H9 (cell line): Measurements from ENCODE around the gene FOLR1. TPM values are rescaled to one million over a fixed set of nuclear protein-coding genes. Genes with fewer than 3 reads are reported as not detected.

Experiments
- DNase-seq: peaks from one replicate; pipeline ENCODE4 v3.0.0-alpha.2; 2017
- H2AFZ ChIP-seq: one replicate; pipeline ENCODE4 v1.6.1; 2013; ENCODE audit warnings: mild to moderate bottlenecking, low read length, control low read depth, moderate library complexity
- H2AK5ac ChIP-seq: 2 replicates; pipeline ENCODE4 v1.6.1; 2013; ENCODE audit warnings: low read length, control low read depth, mixed read lengths; ENCODE audit not compliant: insufficient read length
- H2BK120ac ChIP-seq: one replicate; pipeline ENCODE4 v1.6.1; 2013; ENCODE audit warnings: low read depth, mild to moderate bottlenecking, low read length, control low read depth, inconsistent platforms; ENCODE audit not compliant: poor library complexity, severe bottlenecking
- H2BK12ac ChIP-seq: 2 replicates; pipeline ENCODE4 v1.6.1; 2013; ENCODE audit warnings: low read length, control low read depth, mixed read lengths, low read depth; ENCODE audit not compliant: insufficient read length
- H2BK15ac ChIP-seq: 2 replicates; pipeline ENCODE4 v1.6.1; 2013; ENCODE audit warnings: low read depth, low read length, control low read depth
- H2BK20ac ChIP-seq: one replicate; pipeline ENCODE4 v1.6.1; 2013; ENCODE audit warnings: low read depth, mild to moderate bottlenecking, low read length, control low read depth, inconsistent platforms; ENCODE audit not compliant: poor library complexity, severe bottlenecking
- H2BK5ac ChIP-seq: 2 replicates; pipeline ENCODE4 v1.6.1; 2013; ENCODE audit warnings: low read length, control low read depth, mixed read lengths; ENCODE audit not compliant: insufficient read length
- H3K14ac ChIP-seq: 2 replicates; pipeline ENCODE4 v1.6.1; 2013; ENCODE audit warnings: low read length, control low read depth; ENCODE audit not compliant: insufficient read depth
- H3K18ac ChIP-seq: 2 replicates; pipeline ENCODE4 v1.6.1; 2013; ENCODE audit warnings: low read depth, mild to moderate bottlenecking, mixed read lengths, low read length, control low read depth; ENCODE audit not compliant: insufficient read length
- H3K23ac ChIP-seq: 2 replicates; pipeline ENCODE4 v1.6.1; 2013; ENCODE audit warnings: low read length, control low read depth, mixed read lengths, low read depth; ENCODE audit not compliant: insufficient read length
- H3K23me2 ChIP-seq: 2 replicates; pipeline ENCODE4 v1.6.1; 2013; ENCODE audit warnings: low read depth, mild to moderate bottlenecking, mixed read lengths, low read length, control low read depth; ENCODE audit not compliant: insufficient read length, poor library complexity, severe bottlenecking
- H3K27ac ChIP-seq: 2 replicates; pipeline ENCODE4 v1.5.1; 2013; ENCODE audit warnings: low read length, control low read depth, mixed read lengths, low read depth; ENCODE audit not compliant: insufficient read length
- H3K27me3 ChIP-seq: 2 replicates; pipeline ENCODE4 v1.6.1; 2013; ENCODE audit warnings: low read length, control low read depth, inconsistent platforms; ENCODE audit not compliant: insufficient read depth
- H3K4ac ChIP-seq: 2 replicates; pipeline ENCODE4 v1.6.1; 2013; ENCODE audit warnings: low read depth, mild to moderate bottlenecking, control low read depth, inconsistent platforms, low read length, moderate library complexity
- H3K4me1 ChIP-seq: 2 replicates; pipeline ENCODE4 v1.6.1; 2013; ENCODE audit warnings: low read length, control low read depth, inconsistent platforms; ENCODE audit not compliant: insufficient read depth
- H3K4me2 ChIP-seq: 2 replicates; pipeline ENCODE4 v1.6.1; 2013; ENCODE audit warnings: low read length, control low read depth, mixed read lengths; ENCODE audit not compliant: insufficient read length, insufficient read depth
- H3K56ac ChIP-seq: 2 replicates; pipeline ENCODE4 v1.6.1; 2013; ENCODE audit warnings: low read depth, mild to moderate bottlenecking, mixed read lengths, low read length, control low read depth; ENCODE audit not compliant: insufficient read length
- H3K79me1 ChIP-seq: 2 replicates; pipeline ENCODE4 v1.6.1; 2013; ENCODE audit warnings: low read depth, mild to moderate bottlenecking, moderate library complexity, low read length, control low read depth, inconsistent platforms; ENCODE audit not compliant: insufficient read depth, poor library complexity, severe bottlenecking
- H3K79me2 ChIP-seq: 2 replicates; pipeline ENCODE4 v1.6.1; 2013; ENCODE audit warnings: low read length, control low read depth, inconsistent platforms; ENCODE audit not compliant: insufficient read depth
- H3K9ac ChIP-seq: 2 replicates; pipeline ENCODE4 v1.6.1; 2013; ENCODE audit warnings: low read length, control low read depth, mixed read lengths; ENCODE audit not compliant: insufficient read length; ENCODE audit errors: extremely low read depth
- H3K9me3 ChIP-seq: one replicate; pipeline ENCODE4 v1.6.1; 2013; ENCODE audit warnings: low read depth, low read length, inconsistent platforms; ENCODE audit not compliant: control insufficient read depth
- H3T11ph ChIP-seq: one replicate; pipeline ENCODE4 v1.6.1; 2013; ENCODE audit warnings: mild to moderate bottlenecking, low read length, control low read depth, inconsistent platforms
- H4K20me1 ChIP-seq: one replicate; pipeline ENCODE4 v1.6.1; 2013; ENCODE audit not compliant: control insufficient read depth, insufficient read length, insufficient read depth
- H4K5ac ChIP-seq: 2 replicates; pipeline ENCODE4 v1.6.1; 2013; ENCODE audit warnings: low read depth, mild to moderate bottlenecking, mixed read lengths, low read length, control low read depth; ENCODE audit not compliant: insufficient read length
- H4K8ac ChIP-seq: replicated peaks from 2 replicates; pipeline ENCODE4 v1.6.1; 2013; ENCODE audit warnings: low read length, control low read depth, mixed read lengths, low read depth; ENCODE audit not compliant: insufficient read length
- H4K91ac ChIP-seq: 2 replicates; pipeline ENCODE4 v1.6.1; 2013; ENCODE audit warnings: low read depth, mild to moderate bottlenecking, moderate library complexity, mixed read lengths, low read length, control low read depth; ENCODE audit not compliant: insufficient read length
- H3K27ac Mint-ChIP-seq, 3 experiments: 2 replicates in 2 of 3; 3 replicates in 1 of 3; pipeline ENCODE4 v1.8.0; 2020 to 2021; ENCODE audit warnings: mixed read lengths in 3 of 3, mild to moderate bottlenecking in 1 of 3, moderate library complexity in 1 of 3
- H3K27me3 Mint-ChIP-seq: 2 replicates; pipeline ENCODE4 v1.8.0; 2021; ENCODE audit warnings: low read depth, mild to moderate bottlenecking, moderate library complexity, mixed read lengths
- H3K36me3 Mint-ChIP-seq, 3 experiments: 2 replicates in 2 of 3; 3 replicates in 1 of 3; pipeline ENCODE4 v1.8.0; 2020 to 2021; ENCODE audit warnings: low read depth in 3 of 3, mixed read lengths in 3 of 3; ENCODE audit not compliant: insufficient read depth in 1 of 3
- H3K4me1 Mint-ChIP-seq, 2 experiments: 2 replicates each; pipeline ENCODE4 v1.8.0; 2020; ENCODE audit warnings: mixed read lengths in 2 of 2
- H3K4me3 Mint-ChIP-seq, 2 experiments: 2 replicates in 1 of 2; 3 replicates in 1 of 2; pipeline ENCODE4 v1.8.0; 2020 to 2021; ENCODE audit warnings: mild to moderate bottlenecking in 2 of 2, mixed read lengths in 2 of 2, moderate library complexity in 1 of 2
- H3K9me3 Mint-ChIP-seq, 2 experiments: 2 replicates in 1 of 2; 3 replicates in 1 of 2; pipeline ENCODE4 v1.8.0; 2020; ENCODE audit warnings: mild to moderate bottlenecking in 2 of 2, mixed read lengths in 2 of 2, moderate library complexity in 1 of 2
- CTCF ChIP-seq: fragments of 200-600 bp; sonication (generic); conservative IDR thresholded peaks from 3 replicates; pipeline ENCODE4 v1.8.0; 2021; ENCODE audit warnings: antibody characterized with exemption, mild to moderate bottlenecking
- WGBS: extraction: QIAGEN DNeasy Blood & Tissue Kit; methylation state at CpG from one replicate; pipeline ENCODE4 v1.1.7; 2013; ENCODE audit warnings: missing lambda C conversion rate, low lambda C conversion rate, mixed read lengths; ENCODE audit not compliant: insufficient read length; ENCODE audit errors: extremely low coverage; 5-methylcytosine and 5-hydroxymethylcytosine counted together
- total RNA-seq: library from RNA; stranded (reverse); gene quantifications from 2 replicates; pipeline ENCODE4 v1.2.1, GENCODE V29; 2021

The FOLR1 gene
- total RNA-seq, 1 experiment from 2014 or later = 0.92 TPM

GRCh38 chr11:72154816-72155215, 37.1 kb upstream of the FOLR1 start:
- no peaks in the 10 kb centered on the region for H3K9me3 ChIP-seq
- H3K27ac ChIP-seq = no peak overlapping the region
- DNase-seq = no peak
- no peak for TF ChIP-seq CTCF
- no peak overlapping the region for H2BK12ac ChIP-seq
- no peaks in the 10 kb centered on the region; a peak in 2 of 7 replicates for H3K36me3 Mint-ChIP-seq
- no peaks in the 10 kb centered on the region for H3K79me1 ChIP-seq
- no peak overlapping the region for H3K27ac Mint-ChIP-seq
- H4K5ac ChIP-seq = no peak overlapping the region
- H2AK5ac ChIP-seq = no peak overlapping the region
- H4K91ac ChIP-seq = no peak overlapping the region
- no peaks in the 10 kb centered on the region for H4K20me1 ChIP-seq
- H3K4ac ChIP-seq = no peak overlapping the region
- H2BK120ac ChIP-seq = no peak overlapping the region
- peaks cover 0 to 5% of the 10 kb centered on the region in 2 experiments; a peak in 4 of 5 replicates for H3K9me3 Mint-ChIP-seq
- no peak overlapping the region for H2BK15ac ChIP-seq
- no peak overlapping the region for H4K8ac ChIP-seq
- peaks cover 13% of the 10 kb centered on the region for H3K27me3 Mint-ChIP-seq
- H3K4me2 ChIP-seq = no peak overlapping the region
- H2BK20ac ChIP-seq = no peak overlapping the region
- H3K4me1 ChIP-seq = no peaks in the 10 kb centered on the region
- H3K23me2 ChIP-seq = no peaks in the 10 kb centered on the region
- H3K23ac ChIP-seq = no peak overlapping the region
- no peak overlapping the region for H3K9ac ChIP-seq
- H3K56ac ChIP-seq = no peak overlapping the region
- no peaks in the 10 kb centered on the region for H3K79me2 ChIP-seq
- H3K27me3 ChIP-seq = no peaks in the 10 kb centered on the region
- H3K18ac ChIP-seq = no peak overlapping the region
- WGBS = no CpG with 5 or more reads among the region's 3 CpGs
- no peak overlapping the region for H3K14ac ChIP-seq
- H3K4me3 Mint-ChIP-seq = no peak overlapping the region
- no peak overlapping the region for H3T11ph ChIP-seq
- no peak overlapping the region for H2AFZ ChIP-seq
- no peak overlapping the region for H2BK5ac ChIP-seq
- no peaks in the 10 kb centered on the region for H3K4me1 Mint-ChIP-seq
